Measurements from ENCODE around the gene NXPH1.

- TF ChIP-seq EZH2phosphoT487 (IDR thresholded peaks at IDR 0.05; ENCODE audit: insufficient read depth, low read depth), result no peak
- no peak for TF ChIP-seq EZH2 (IDR thresholded peaks at IDR 0.05; ENCODE audit: insufficient read depth, poor library complexity, severe bottlenecking)
These were observed 78.4 kb downstream of the NXPH1 start for GRCh38 chr7:8511855-8512254.
